NCI-H2171 treated with DMSO at 0.1 percent for 48 hours (cell line): ENCODE results near the gene FGFR2.

ENCODE experiments used
- DNase-seq: peaks from one replicate; lab custom pipeline; 2025; lab: John Stamatoyannopoulos, UW

Gene FGFR2

GRCh38 chr10:121598263-121599249 lies at the start of gene FGFR2:
TSS of gene FGFR2 (minus strand) at chr10:121598444. CDS start at chr10:121593817, 4,627 bp downstream.
- peak; percentile 69 for DNase-seq

GRCh38 chr10:121647401-121647800 lies 49.2 kb upstream of the FGFR2 start:
- no peak for DNase-seq

GRCh38 chr10:121645696-121646095 lies 47.5 kb upstream of the FGFR2 start:
- no peak for DNase-seq

GRCh38 chr10:121644501-121644900 lies 46.3 kb upstream of the FGFR2 start:
- DNase-seq, result no peak

- no peak for DNase-seq
Observed at GRCh38 chr10:121640266-121640665, 42.0 kb upstream of the FGFR2 start.

GRCh38 chr10:121639416-121639815 lies 41.2 kb upstream of the FGFR2 start:
- DNase-seq, result no peak

GRCh38 chr10:121637437-121637836 lies 39.2 kb upstream of the FGFR2 start:
- no peak for DNase-seq

GRCh38 chr10:121633056-121633455 lies 34.8 kb upstream of the FGFR2 start:
- DNase-seq, result no peak

- no peak for DNase-seq
Observed at GRCh38 chr10:121631365-121632029, 33.3 kb upstream of the FGFR2 start.

GRCh38 chr10:121628859-121629258 lies 30.6 kb upstream of the FGFR2 start:
- no peak for DNase-seq

- no peak for DNase-seq
Observed at GRCh38 chr10:121627876-121628581, 29.8 kb upstream of the FGFR2 start.

GRCh38 chr10:121624836-121625486 lies 26.7 kb upstream of the FGFR2 start:
- peak; percentile 74 for DNase-seq

- no peak for DNase-seq
Observed at GRCh38 chr10:121618906-121619305, 20.7 kb upstream of the FGFR2 start.

- no peak for DNase-seq
Observed at GRCh38 chr10:121617176-121617575, 18.9 kb upstream of the FGFR2 start.

GRCh38 chr10:121616291-121616690 lies 18.0 kb upstream of the FGFR2 start:
- no peak for DNase-seq

GRCh38 chr10:121615836-121616235 lies 17.6 kb upstream of the FGFR2 start:
- no peak for DNase-seq

- peak; percentile 22 for DNase-seq
Observed at GRCh38 chr10:121615435-121615793, 17.2 kb upstream of the FGFR2 start.

- no peak for DNase-seq
Observed at GRCh38 chr10:121614613-121615434, 16.6 kb upstream of the FGFR2 start.

- no peak for DNase-seq
Observed at GRCh38 chr10:121613456-121613855, 15.2 kb upstream of the FGFR2 start.

GRCh38 chr10:121611393-121612159 lies 13.3 kb upstream of the FGFR2 start:
- no peak for DNase-seq
